Measurements from ENCODE around the gene SYNGR2.

Gene SYNGR2

DNA sequence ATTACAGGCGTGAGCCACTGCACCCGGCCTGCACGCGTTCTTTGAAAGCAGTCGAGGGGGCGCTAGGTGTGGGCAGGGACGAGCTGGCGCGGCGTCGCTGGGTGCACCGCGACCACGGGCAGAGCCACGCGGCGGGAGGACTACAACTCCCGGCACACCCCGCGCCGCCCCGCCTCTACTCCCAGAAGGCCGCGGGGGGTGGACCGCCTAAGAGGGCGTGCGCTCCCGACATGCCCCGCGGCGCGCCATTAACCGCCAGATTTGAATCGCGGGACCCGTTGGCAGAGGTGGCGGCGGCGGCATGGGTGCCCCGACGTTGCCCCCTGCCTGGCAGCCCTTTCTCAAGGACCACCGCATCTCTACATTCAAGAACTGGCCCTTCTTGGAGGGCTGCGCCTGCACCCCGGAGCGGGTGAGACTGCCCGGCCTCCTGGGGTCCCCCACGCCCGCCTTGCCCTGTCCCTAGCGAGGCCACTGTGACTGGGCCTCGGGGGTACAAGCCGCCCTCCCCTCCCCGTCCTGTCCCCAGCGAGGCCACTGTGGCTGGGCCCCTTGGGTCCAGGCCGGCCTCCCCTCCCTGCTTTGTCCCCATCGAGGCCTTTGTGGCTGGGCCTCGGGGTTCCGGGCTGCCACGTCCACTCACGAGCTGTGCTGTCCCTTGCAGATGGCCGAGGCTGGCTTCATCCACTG is 45.8 kb downstream of the SYNGR2 start, which contains the start of gene BIRC5:
Gene BIRC5, plus strand, starts transcription at position 238 of the 690 bp plus-strand sequence. Its CDS starts 64 bp downstream, at position 302.
- Histone ChIP-seq H3K27me3 (ENCODE audit: insufficient read depth, low read length, poor library complexity) (no peaks in the 10 kb centered on the region), H3K4me3 (ENCODE audit: low read depth in 1 of 2, low read length in 2 of 2) (peak within 1 kb of the TSS; percentile 82 to 99), H4K20me1 (ENCODE audit: insufficient read depth, low read length) (peaks cover 4% of the 10 kb centered on the region; the same call in 1 of the 2 replicates), H3K4me1 (ENCODE audit: insufficient read depth, low read length) (peaks cover 29% of the 10 kb centered on the region), H3K4me2 (ENCODE audit: insufficient read depth, low read length) (peak within 1 kb of the TSS; percentile 82), H3K9ac (ENCODE audit: low read depth, low read length) (peak within 1 kb of the TSS; percentile 99), H2AFZ (ENCODE audit: low read depth, low read length) (peak within 1 kb of the TSS; percentile 86), H3K9me3 (ENCODE audit: insufficient read depth, low read length, severe bottlenecking) (no peaks in the 10 kb centered on the region), H3K27ac (ENCODE audit: low read length) (peak within 1 kb of the TSS; percentile 96), H3K79me2 (ENCODE audit: insufficient read depth, low read length) (peaks cover 47% of the 10 kb centered on the region), H3K36me3 (ENCODE audit: insufficient read depth, low read length) (peaks cover 39% of the 10 kb centered on the region)
- TF ChIP-seq, protein P1, sequence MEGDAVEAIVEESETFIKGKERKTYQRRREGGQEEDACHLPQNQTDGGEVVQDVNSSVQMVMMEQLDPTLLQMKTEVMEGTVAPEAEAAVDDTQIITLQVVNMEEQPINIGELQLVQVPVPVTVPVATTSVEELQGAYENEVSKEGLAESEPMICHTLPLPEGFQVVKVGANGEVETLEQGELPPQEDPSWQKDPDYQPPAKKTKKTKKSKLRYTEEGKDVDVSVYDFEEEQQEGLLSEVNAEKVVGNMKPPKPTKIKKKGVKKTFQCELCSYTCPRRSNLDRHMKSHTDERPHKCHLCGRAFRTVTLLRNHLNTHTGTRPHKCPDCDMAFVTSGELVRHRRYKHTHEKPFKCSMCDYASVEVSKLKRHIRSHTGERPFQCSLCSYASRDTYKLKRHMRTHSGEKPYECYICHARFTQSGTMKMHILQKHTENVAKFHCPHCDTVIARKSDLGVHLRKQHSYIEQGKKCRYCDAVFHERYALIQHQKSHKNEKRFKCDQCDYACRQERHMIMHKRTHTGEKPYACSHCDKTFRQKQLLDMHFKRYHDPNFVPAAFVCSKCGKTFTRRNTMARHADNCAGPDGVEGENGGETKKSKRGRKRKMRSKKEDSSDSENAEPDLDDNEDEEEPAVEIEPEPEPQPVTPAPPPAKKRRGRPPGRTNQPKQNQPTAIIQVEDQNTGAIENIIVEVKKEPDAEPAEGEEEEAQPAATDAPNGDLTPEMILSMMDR (IDR thresholded peaks at IDR 0.05; ENCODE audit: borderline replicate concordance, extremely low read depth, low read length, poor library complexity, severe bottlenecking), result no peak
- no peak for TF ChIP-seq EZH2 (IDR thresholded peaks at IDR 0.05; ENCODE audit: borderline replicate concordance, low read depth, low read length, severe bottlenecking)
- ATAC-seq (ENCODE audit: insufficient read depth, low read depth), result peak; percentile 99
- DNase-seq, result peak; percentile 92

DNA sequence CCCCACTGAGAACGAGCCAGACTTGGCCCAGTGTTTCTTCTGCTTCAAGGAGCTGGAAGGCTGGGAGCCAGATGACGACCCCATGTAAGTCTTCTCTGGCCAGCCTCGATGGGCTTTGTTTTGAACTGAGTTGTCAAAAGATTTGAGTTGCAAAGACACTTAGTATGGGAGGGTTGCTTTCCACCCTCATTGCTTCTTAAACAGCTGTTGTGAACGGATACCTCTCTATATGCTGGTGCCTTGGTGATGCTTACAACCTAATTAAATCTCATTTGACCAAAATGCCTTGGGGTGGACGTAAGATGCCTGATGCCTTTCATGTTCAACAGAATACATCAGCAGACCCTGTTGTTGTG is 46.3 kb downstream of the SYNGR2 start:
- Histone ChIP-seq H3K79me2 (ENCODE audit: insufficient read depth, low read length) (peaks cover 51% of the 10 kb centered on the region), H3K27ac (ENCODE audit: low read length) (peak overlapping the region; percentile 96), H3K4me3 (ENCODE audit: low read depth in 1 of 2, low read length in 2 of 2) (peak overlapping the region; percentile 82 to 99), H2AFZ (ENCODE audit: low read depth, low read length) (peak overlapping the region; percentile 86), H4K20me1 (ENCODE audit: insufficient read depth, low read length) (peaks cover 10% of the 10 kb centered on the region; the same call in 1 of the 2 replicates), H3K9ac (ENCODE audit: low read depth, low read length) (peak overlapping the region; percentile 99), H3K36me3 (ENCODE audit: insufficient read depth, low read length) (peaks cover 45% of the 10 kb centered on the region), H3K27me3 (ENCODE audit: insufficient read depth, low read length, poor library complexity) (no peaks in the 10 kb centered on the region), H3K4me2 (ENCODE audit: insufficient read depth, low read length) (peak overlapping the region; percentile 82), H3K9me3 (ENCODE audit: insufficient read depth, low read length, severe bottlenecking) (no peaks in the 10 kb centered on the region), H3K4me1 (ENCODE audit: insufficient read depth, low read length) (peaks cover 29% of the 10 kb centered on the region)
- ATAC-seq (ENCODE audit: insufficient read depth, low read depth), result no peak
- TF ChIP-seq EZH2 (IDR thresholded peaks at IDR 0.05; ENCODE audit: borderline replicate concordance, low read depth, low read length, severe bottlenecking), result no peak
- TF ChIP-seq, protein P1 (IDR thresholded peaks at IDR 0.05; ENCODE audit: borderline replicate concordance, extremely low read depth, low read length, poor library complexity, severe bottlenecking), result no peak
- DNase-seq, result peak; percentile 19

DNA sequence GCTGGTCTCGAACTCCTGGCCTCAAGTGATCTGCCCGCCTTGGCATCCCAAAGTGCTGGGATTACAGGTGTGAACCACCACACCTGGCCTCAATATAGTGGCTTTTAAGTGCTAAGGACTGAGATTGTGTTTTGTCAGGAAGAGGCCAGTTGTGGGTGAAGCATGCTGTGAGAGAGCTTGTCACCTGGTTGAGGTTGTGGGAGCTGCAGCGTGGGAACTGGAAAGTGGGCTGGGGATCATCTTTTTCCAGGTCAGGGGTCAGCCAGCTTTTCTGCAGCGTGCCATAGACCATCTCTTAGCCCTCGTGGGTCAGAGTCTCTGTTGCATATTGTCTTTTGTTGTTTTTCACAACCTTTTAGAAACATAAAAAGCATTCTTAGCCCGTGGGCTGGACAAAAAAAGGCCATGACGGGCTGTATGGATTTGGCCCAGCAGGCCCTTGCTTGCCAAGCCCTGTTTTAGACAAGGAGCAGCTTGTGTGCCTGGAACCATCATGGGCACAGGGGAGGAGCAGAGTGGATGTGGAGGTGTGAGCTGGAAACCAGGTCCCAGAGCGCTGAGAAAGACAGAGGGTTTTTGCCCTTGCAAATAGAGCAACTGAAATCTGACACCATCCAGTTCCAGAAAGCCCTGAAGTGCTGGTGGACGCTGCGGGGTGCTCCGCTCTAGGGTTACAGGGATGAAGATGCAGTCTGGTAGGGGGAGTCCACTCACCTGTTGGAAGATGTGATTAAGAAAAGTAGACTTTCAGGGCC is 51.2 kb downstream of the SYNGR2 start:
- DNase-seq (no peak), ATAC-seq (ENCODE audit: insufficient read depth, low read depth) (no peak)
- TF ChIP-seq, protein P1 (IDR thresholded peaks at IDR 0.05; ENCODE audit: borderline replicate concordance, extremely low read depth, low read length, poor library complexity, severe bottlenecking), result no peak
- TF ChIP-seq EZH2 (IDR thresholded peaks at IDR 0.05; ENCODE audit: borderline replicate concordance, low read depth, low read length, severe bottlenecking), result no peak
- peaks cover 13% of the 10 kb centered on the region; the same call in 1 of the 2 replicates for H4K20me1 ChIP-seq (ENCODE audit: insufficient read depth, low read length)
- peaks cover 20% of the 10 kb centered on the region for H3K4me1 ChIP-seq (ENCODE audit: insufficient read depth, low read length)
- no peak overlapping the region for H3K4me3 ChIP-seq (ENCODE audit: low read depth in 1 of 2, low read length in 2 of 2)
- H3K9ac ChIP-seq (ENCODE audit: low read depth, low read length), result no peak overlapping the region
- no peak overlapping the region for H3K27ac ChIP-seq (ENCODE audit: low read length)
- peaks cover 56% of the 10 kb centered on the region for H3K79me2 ChIP-seq (ENCODE audit: insufficient read depth, low read length)
- no peak overlapping the region for H3K4me2 ChIP-seq (ENCODE audit: insufficient read depth, low read length)
- no peaks in the 10 kb centered on the region for H3K27me3 ChIP-seq (ENCODE audit: insufficient read depth, low read length, poor library complexity)
- H3K9me3 ChIP-seq (ENCODE audit: insufficient read depth, low read length, severe bottlenecking), result no peaks in the 10 kb centered on the region
- H2AFZ ChIP-seq (ENCODE audit: low read depth, low read length), result no peak overlapping the region
- H3K36me3 ChIP-seq (ENCODE audit: insufficient read depth, low read length), result peaks cover 86% of the 10 kb centered on the region
